Smooth muscle cell (in vitro differentiated cells): ENCODE measurements around the gene STH. TPM values are rescaled to one million over a fixed set of nuclear protein-coding genes. Genes with fewer than 3 reads are reported as not detected.

Source experiments
- DNase-seq: peaks from one replicate; lab custom pipeline; 2025; ENCODE audit not compliant: unreplicated experiment; lab: John Stamatoyannopoulos, UW
- H2AFZ ChIP-seq: fragments of 200-600 bp; sonication (generic); 2 replicates; pipeline ENCODE4 v1.6.0; 2016; ENCODE audit warnings: antibody characterized with exemption, low read depth, mild to moderate bottlenecking
- H3F3A ChIP-seq: fragments of 200-600 bp; sonication (generic); 2 replicates; pipeline ENCODE4 v1.6.0; 2017; ENCODE audit warnings: antibody characterized with exemption, low read depth
- H3K27ac ChIP-seq: fragments of 200-600 bp; sonication (generic); 2 replicates; pipeline ENCODE4 v1.5.1; 2016; ENCODE audit warnings: low read depth, mild to moderate bottlenecking
- H3K27me3 ChIP-seq: fragments of 200-600 bp; sonication (generic); 2 replicates; pipeline ENCODE4 v1.6.1; 2016; ENCODE audit warnings: low read depth, mild to moderate bottlenecking
- H3K36me3 ChIP-seq: fragments of 200-600 bp; sonication (generic); 2 replicates; pipeline ENCODE4 v1.5.1; 2016; ENCODE audit warnings: low read depth
- H3K4me1 ChIP-seq: fragments of 200-600 bp; sonication (generic); 2 replicates; pipeline ENCODE4 v1.5.1; 2016; ENCODE audit warnings: low read depth
- H3K4me2 ChIP-seq: fragments of 200-600 bp; sonication (generic); 2 replicates; pipeline ENCODE4 v1.6.0; 2016; ENCODE audit warnings: mild to moderate bottlenecking
- H3K4me3 ChIP-seq: fragments of 200-600 bp; sonication (generic); 2 replicates; pipeline ENCODE4 v1.5.1; 2016; ENCODE audit warnings: mild to moderate bottlenecking
- H3K79me2 ChIP-seq: fragments of 200-600 bp; sonication (generic); 2 replicates; pipeline ENCODE4 v1.6.0; 2016; ENCODE audit warnings: low read depth, mild to moderate bottlenecking
- H3K9ac ChIP-seq: fragments of 200-600 bp; sonication (generic); 2 replicates; pipeline ENCODE4 v1.6.0; 2016; ENCODE audit warnings: low read depth
- H3K9me3 ChIP-seq: fragments of 200-600 bp; sonication (generic); replicated peaks from 2 replicates; pipeline ENCODE4 v1.5.1; 2016; ENCODE audit warnings: low read depth
- H4K20me1 ChIP-seq: fragments of 200-600 bp; sonication (generic); 2 replicates; pipeline ENCODE4 v1.6.0; 2016; ENCODE audit warnings: low read depth
- WGBS: methylation state at CpG from one replicate; pipeline ENCODE4 v1.1.7; 2016; ENCODE audit warnings: low lambda C conversion rate; 5-methylcytosine and 5-hydroxymethylcytosine counted together
- polyA plus RNA-seq: library from polyadenylated mRNA; unstranded; fragments of >200 nt; fragmentation: Nextera tagmentation; extraction: Ambion mirVana; gene quantifications from 2 replicates; pipeline ENCODE4 v1.2.1, GENCODE V29; 2016
- total RNA-seq: library from RNA; depleted of rRNA; stranded (reverse); fragments of >200 nt; gene quantifications from 2 replicates; pipeline ENCODE4 v1.2.3, GENCODE V29; 2014
- TF ChIP-seq, protein P1 (sequence below): fragments of 200-600 bp; sonication (generic); IDR thresholded peaks from 2 replicates; pipeline ENCODE4 v1.5.1; 2017; ENCODE audit warnings: borderline replicate concordance, mild to moderate bottlenecking, antibody characterized with exemption; ENCODE audit not compliant: insufficient read depth, poor library complexity, severe bottlenecking

Gene STH
- total and polyA plus RNA-seq, 2 experiments from 2014 or later: not detected

DNA sequence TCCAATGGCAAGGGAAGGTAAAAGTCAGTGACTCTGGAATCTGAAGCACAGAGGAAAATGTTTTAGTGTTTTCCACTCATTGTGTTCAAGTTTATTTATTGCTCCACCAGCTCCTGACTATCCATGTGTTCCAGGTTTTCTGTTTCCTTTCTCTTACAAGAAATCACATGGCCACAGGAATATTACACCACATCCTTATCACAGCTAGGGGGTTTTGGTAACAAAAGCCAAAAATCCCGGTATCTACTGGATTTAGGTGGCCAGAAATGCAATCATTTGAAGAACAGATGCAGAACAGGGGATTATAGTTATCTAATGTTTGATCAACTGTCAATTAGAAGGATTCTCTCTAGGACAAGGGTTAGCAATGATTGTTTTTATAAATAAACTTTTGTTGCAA lies 47.9 kb downstream of the STH start:
- H3F3A ChIP-seq: peaks cover 7% of the 10 kb centered on the region
- no peaks in the 10 kb centered on the region for H3K9me3 ChIP-seq
- H3K9ac ChIP-seq: no peak overlapping the region
- H3K79me2 ChIP-seq: peaks cover 37% of the 10 kb centered on the region
- H4K20me1 ChIP-seq: peaks cover 73% of the 10 kb centered on the region
- no peak overlapping the region for H3K4me2 ChIP-seq
- TF ChIP-seq, protein P1, sequence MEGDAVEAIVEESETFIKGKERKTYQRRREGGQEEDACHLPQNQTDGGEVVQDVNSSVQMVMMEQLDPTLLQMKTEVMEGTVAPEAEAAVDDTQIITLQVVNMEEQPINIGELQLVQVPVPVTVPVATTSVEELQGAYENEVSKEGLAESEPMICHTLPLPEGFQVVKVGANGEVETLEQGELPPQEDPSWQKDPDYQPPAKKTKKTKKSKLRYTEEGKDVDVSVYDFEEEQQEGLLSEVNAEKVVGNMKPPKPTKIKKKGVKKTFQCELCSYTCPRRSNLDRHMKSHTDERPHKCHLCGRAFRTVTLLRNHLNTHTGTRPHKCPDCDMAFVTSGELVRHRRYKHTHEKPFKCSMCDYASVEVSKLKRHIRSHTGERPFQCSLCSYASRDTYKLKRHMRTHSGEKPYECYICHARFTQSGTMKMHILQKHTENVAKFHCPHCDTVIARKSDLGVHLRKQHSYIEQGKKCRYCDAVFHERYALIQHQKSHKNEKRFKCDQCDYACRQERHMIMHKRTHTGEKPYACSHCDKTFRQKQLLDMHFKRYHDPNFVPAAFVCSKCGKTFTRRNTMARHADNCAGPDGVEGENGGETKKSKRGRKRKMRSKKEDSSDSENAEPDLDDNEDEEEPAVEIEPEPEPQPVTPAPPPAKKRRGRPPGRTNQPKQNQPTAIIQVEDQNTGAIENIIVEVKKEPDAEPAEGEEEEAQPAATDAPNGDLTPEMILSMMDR: no peak
- WGBS: 83% methylated on average over 1 of the region's 1 CpG
- H3K36me3 ChIP-seq: peaks cover 19% of the 10 kb centered on the region
- no peaks in the 10 kb centered on the region for H3K4me1 ChIP-seq
- no peak overlapping the region for H3K4me3 ChIP-seq
- H3K27ac ChIP-seq: no peak overlapping the region
- H3K27me3 ChIP-seq: no peaks in the 10 kb centered on the region
- no peak overlapping the region for H2AFZ ChIP-seq
- DNase-seq: no peak

DNA sequence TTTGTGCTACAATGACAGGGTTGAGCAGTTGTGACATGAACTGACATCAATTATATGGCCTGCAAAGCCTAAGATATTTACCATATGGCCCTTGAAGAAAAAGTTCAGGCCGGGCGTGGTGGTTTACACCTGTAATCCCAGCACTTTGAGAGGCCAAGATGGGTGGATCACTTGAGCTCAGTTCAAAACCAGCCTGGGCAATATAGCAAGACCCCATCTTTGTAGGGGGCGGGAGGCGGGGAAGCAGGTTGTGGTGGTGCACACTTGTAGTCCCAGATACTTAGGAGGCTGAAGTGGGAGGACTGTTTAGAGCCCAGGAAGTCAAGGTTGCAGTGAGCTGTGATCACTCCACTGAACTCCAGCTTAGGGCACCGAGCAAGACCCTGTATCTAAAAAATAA lies 48.3 kb downstream of the STH start:
- H3K4me2 ChIP-seq: no peak overlapping the region
- WGBS: 97% methylated on average over 5 of the region's 5 CpGs
- no peaks in the 10 kb centered on the region for H3K4me1 ChIP-seq
- H3K9ac ChIP-seq: no peak overlapping the region
- H3K9me3 ChIP-seq: no peaks in the 10 kb centered on the region
- no peak for DNase-seq
- H3K79me2 ChIP-seq: peaks cover 40% of the 10 kb centered on the region
- no peaks in the 10 kb centered on the region for H3K27me3 ChIP-seq
- no peak overlapping the region for H3K4me3 ChIP-seq
- H3K36me3 ChIP-seq: peaks cover 15% of the 10 kb centered on the region
- H4K20me1 ChIP-seq: peaks cover 75% of the 10 kb centered on the region
- TF ChIP-seq, protein P1: no peak
- no peak overlapping the region for H2AFZ ChIP-seq
- H3K27ac ChIP-seq: no peak overlapping the region
- H3F3A ChIP-seq: peaks cover 7% of the 10 kb centered on the region

DNA sequence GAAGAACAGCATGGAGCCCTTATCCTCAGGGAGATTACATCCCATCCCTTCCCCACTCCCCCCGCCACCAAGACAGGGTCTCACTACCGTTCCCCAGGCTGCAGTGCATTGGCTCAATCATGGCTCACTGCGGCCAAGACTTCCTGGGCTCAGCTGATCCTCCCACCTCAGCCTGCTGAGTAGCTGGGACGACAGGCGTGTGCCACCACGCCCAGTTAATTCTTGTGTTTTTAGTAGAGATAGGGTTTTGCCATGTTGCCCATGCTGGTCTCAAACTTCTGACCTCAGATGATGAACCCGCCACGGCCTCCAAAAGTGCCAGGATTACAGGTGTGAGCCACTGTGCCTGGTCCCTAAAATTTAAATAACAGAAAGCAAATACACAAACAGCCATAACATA lies 48.8 kb downstream of the STH start:
- Histone ChIP-seq H3K4me2 (no peak overlapping the region), H3K36me3 (peaks cover 15% of the 10 kb centered on the region), H2AFZ (no peak overlapping the region), H3K27me3 (no peaks in the 10 kb centered on the region), H3K79me2 (peaks cover 36% of the 10 kb centered on the region), H3K9me3 (no peaks in the 10 kb centered on the region), H3K27ac (no peak overlapping the region), H4K20me1 (peaks cover 75% of the 10 kb centered on the region), H3K9ac (no peak overlapping the region), H3K4me3 (no peak overlapping the region), H3K4me1 (no peaks in the 10 kb centered on the region), H3F3A (peaks cover 7% of the 10 kb centered on the region)
- no peak for DNase-seq
- 97% methylated on average over 8 of the region's 8 CpGs for WGBS
- TF ChIP-seq, protein P1: no peak

Other genes starting within 250 kb of the STH start
- 0.09 TPM in 1 of 2 replicates, not detected in the other for gene CRHR1, start 214.9 kb upstream of the STH start, total RNA-seq
- not detected in 2 replicates for gene CRHR1, start 214.9 kb upstream of the STH start, polyA plus RNA-seq
- not detected in 2 replicates for gene SPPL2C, start 154.4 kb upstream of the STH start, total RNA-seq
- gene SPPL2C, start 154.4 kb upstream of the STH start, polyA plus RNA-seq: not detected in 2 replicates
- gene MAPT, start 104.7 kb upstream of the STH start, total RNA-seq: 0.49 and 2.5 TPM in 2 replicates
- gene MAPT, start 104.7 kb upstream of the STH start, polyA plus RNA-seq: 1.3 and 1.7 TPM in 2 replicates
- 59.9 and 69.7 TPM in 2 replicates for gene KANSL1, start 194.2 kb downstream of the STH start, total RNA-seq
- 16.9 and 23.2 TPM in 2 replicates for gene KANSL1, start 194.2 kb downstream of the STH start, polyA plus RNA-seq